NCI-H774 (cell line): ENCODE results near the gene EMD.
"Not testable (repeated sequence)": the region's sequence is repeated elsewhere in the genome, so short reads cannot be mapped to it uniquely, and the experiment has no call there.

ENCODE experiments used
- DNase-seq: peaks from one replicate; lab custom pipeline; 2025; lab: John Stamatoyannopoulos, UW

EMD gene

GRCh38 chrX:154378799-154379568 lies at the start of gene EMD:
Gene EMD, plus strand, starts transcription at chrX:154379295. Its CDS starts 190 bp downstream, at chrX:154379485.
- DNase-seq: peak; percentile 100

GRCh38 chrX:154332561-154332960 lies 46.5 kb upstream of the EMD start:
- no peak for DNase-seq

GRCh38 chrX:154333116-154333515 lies 46.0 kb upstream of the EMD start:
- no peak for DNase-seq

- DNase-seq: no peak
These were observed 45.2 kb upstream of the EMD start for GRCh38 chrX:154333837-154334271.

GRCh38 chrX:154334496-154334895 lies 44.6 kb upstream of the EMD start:
- DNase-seq: no peak

GRCh38 chrX:154341399-154342298 lies 37.4 kb upstream of the EMD start:
- DNase-seq: not testable (repeated sequence)

GRCh38 chrX:154343063-154343462 lies 36.0 kb upstream of the EMD start:
- not testable (repeated sequence) for DNase-seq

GRCh38 chrX:154343620-154344019 lies 35.5 kb upstream of the EMD start:
- DNase-seq: not testable (repeated sequence)

- DNase-seq: no peak
These were observed 31.0 kb upstream of the EMD start for GRCh38 chrX:154348114-154348531.

- DNase-seq: no peak
These were observed 30.3 kb upstream of the EMD start for GRCh38 chrX:154348646-154349358.

- DNase-seq: no peak
These were observed 29.6 kb upstream of the EMD start for GRCh38 chrX:154349359-154349935.

GRCh38 chrX:154349979-154350378 lies 29.1 kb upstream of the EMD start:
- no peak for DNase-seq

GRCh38 chrX:154350429-154351182 lies 28.5 kb upstream of the EMD start:
- DNase-seq: no peak

- DNase-seq: no peak
These were observed 27.7 kb upstream of the EMD start for GRCh38 chrX:154351183-154352011.

- no peak for DNase-seq
These were observed 27.1 kb upstream of the EMD start for GRCh38 chrX:154352012-154352401.

GRCh38 chrX:154352466-154352865 lies 26.6 kb upstream of the EMD start:
- no peak for DNase-seq

GRCh38 chrX:154353172-154353843 lies 25.8 kb upstream of the EMD start:
- no peak for DNase-seq

GRCh38 chrX:154354013-154354412 lies 25.1 kb upstream of the EMD start:
- DNase-seq: no peak

- no peak for DNase-seq
These were observed 24.6 kb upstream of the EMD start for GRCh38 chrX:154354516-154354915.
